Embryonic facial prominence (tissue), 1 donor: ENCODE data around the gene AEBP2.
"Not testable (repeated sequence)": the region's sequence is repeated elsewhere in the genome, so short reads cannot be mapped to it uniquely, and the experiment has no call there.

ENCODE experiments used
- DNase-seq: peaks from one replicate; pipeline ENCODE4 v3.0.0-alpha.2; 2016; ENCODE audit errors: extremely low spot score

The AEBP2 gene

GRCh38 chr12:19421503-19422282 is 17.6 kb upstream of the AEBP2 start:
- DNase-seq: no peak

GRCh38 chr12:19423166-19423930 is 15.9 kb upstream of the AEBP2 start:
- DNase-seq: no peak

GRCh38 chr12:19428246-19428645 is 11.0 kb upstream of the AEBP2 start:
- no peak for DNase-seq

- DNase-seq: not testable (repeated sequence)
These were observed 9.8 kb upstream of the AEBP2 start for GRCh38 chr12:19429491-19429890.

- no peak for DNase-seq
These were observed 8.3 kb upstream of the AEBP2 start for GRCh38 chr12:19430988-19431387.

GRCh38 chr12:19431407-19432308 is 7.6 kb upstream of the AEBP2 start:
- no peak for DNase-seq

GRCh38 chr12:19432309-19433170 is 6.8 kb upstream of the AEBP2 start:
- no peak for DNase-seq

- DNase-seq: no peak
These were observed 4.8 kb upstream of the AEBP2 start for GRCh38 chr12:19434538-19434937.

GRCh38 chr12:19435831-19436497 is 3.3 kb upstream of the AEBP2 start:
- no peak for DNase-seq

GRCh38 chr12:19436931-19437330 is 2.4 kb upstream of the AEBP2 start:
- no peak for DNase-seq

GRCh38 chr12:19437996-19438395 is 1.3 kb upstream of the AEBP2 start:
- DNase-seq: no peak

GRCh38 chr12:19440019-19440858 is 947 bp downstream of the AEBP2 start:
- peak; percentile 61 for DNase-seq

- no peak for DNase-seq
These were observed 1.6 kb downstream of the AEBP2 start for GRCh38 chr12:19440916-19441315.

- no peak for DNase-seq
These were observed 4.3 kb downstream of the AEBP2 start for GRCh38 chr12:19443585-19443984.

- DNase-seq: no peak
These were observed 4.8 kb downstream of the AEBP2 start for GRCh38 chr12:19444097-19444496.

- DNase-seq: no peak
These were observed 8.1 kb downstream of the AEBP2 start for GRCh38 chr12:19447386-19447785.

- DNase-seq: no peak
These were observed 10.5 kb downstream of the AEBP2 start for GRCh38 chr12:19449814-19450213.

GRCh38 chr12:19450362-19450761 is 11.1 kb downstream of the AEBP2 start:
- DNase-seq: no peak

GRCh38 chr12:19451196-19451595 is 11.9 kb downstream of the AEBP2 start:
- DNase-seq: no peak

- DNase-seq: no peak
These were observed 14.7 kb downstream of the AEBP2 start for GRCh38 chr12:19453961-19454360.
